Hematopoietic multipotent progenitor cell treated with erythropoietin and hydrocortisone succinate and interleukin-3 and kit ligand, for 17 days (in vitro differentiated cells): Measurements from ENCODE around the gene CHCT1.

ENCODE experiments used
- DNase-seq: peaks from one replicate; pipeline ENCODE4 v3.0.0-alpha.2; 2015; ENCODE audit warnings: low spot score

The CHCT1 gene

DNA sequence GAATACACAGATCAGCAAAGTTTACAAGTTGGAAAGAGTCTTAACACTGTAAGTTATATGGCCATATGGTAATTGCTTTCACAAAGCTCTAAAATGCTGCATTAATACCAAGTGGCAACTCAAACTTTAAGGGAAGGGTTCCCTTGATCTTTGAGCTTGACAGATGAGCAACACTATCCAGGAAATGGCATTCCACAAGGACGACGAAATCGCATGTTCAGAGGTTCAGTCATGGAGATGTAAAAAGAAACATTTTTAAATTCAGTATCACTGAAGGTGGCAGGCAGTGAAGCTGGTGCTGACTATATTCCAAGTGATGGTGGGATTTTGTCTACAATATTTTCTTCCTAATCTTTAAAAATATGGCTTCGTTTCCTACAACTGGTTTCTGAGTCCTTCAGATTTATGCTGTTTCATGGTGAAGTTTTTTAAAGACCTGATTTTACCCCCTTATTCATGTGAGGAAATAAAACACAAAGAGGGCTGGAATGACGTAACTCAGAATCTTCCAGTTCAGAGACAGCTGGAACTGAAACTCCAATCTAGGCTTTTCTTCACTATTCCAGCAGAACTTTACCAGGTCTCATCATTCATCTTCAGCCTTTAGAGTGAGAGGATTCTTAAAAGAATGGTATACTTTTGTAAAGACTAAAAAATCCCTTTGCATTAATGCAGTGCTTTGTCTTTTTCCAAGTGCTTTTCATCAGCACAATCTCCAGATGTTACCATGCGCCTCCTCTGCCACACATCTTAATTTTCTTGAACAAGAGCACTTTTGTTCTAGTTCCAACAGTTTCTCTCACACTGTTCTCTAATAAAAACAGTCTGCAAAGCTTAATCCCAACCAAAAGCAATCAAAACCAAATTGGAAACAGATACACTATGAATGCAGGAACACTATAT, 20.2 kb downstream of the CHCT1 start:
- no peak for DNase-seq

DNA sequence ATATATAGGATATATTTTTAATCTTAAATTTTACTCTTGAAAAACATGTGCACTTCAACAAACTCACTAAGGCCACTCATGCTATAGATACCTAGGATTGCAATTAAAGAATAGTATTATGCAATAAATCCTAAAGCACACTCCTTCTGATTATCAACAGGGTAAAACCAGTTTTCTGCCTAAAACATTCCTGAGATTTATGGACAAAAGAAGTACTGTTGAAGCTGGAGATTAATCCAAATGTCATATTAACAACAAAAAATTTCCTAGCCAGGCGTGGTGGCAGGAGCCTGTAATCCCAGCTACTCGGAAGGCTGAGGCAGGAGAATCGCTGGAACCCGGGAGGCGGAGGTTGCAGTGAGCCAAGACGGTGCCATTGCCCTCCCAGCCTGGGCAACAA, 21.4 kb downstream of the CHCT1 start:
- no peak for DNase-seq

DNA sequence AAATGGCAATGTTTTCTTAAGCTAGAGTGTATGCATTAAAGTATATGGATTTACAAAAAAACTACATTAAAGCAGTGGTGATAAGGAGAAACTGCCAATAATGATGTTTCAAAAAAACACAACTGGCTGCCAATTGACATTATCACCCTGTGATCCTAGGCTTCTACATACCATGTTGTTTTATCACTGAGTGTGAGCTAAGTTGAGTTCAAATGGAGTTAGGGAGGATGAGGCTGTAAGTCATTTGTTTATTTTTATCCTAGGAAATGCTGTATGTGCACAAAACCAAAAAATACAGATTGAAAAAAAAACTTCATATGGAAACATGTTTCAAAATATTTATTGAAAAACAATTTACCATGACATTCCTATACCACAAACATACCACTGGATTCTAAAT, 22.9 kb downstream of the CHCT1 start:
- DNase-seq = no peak

DNA sequence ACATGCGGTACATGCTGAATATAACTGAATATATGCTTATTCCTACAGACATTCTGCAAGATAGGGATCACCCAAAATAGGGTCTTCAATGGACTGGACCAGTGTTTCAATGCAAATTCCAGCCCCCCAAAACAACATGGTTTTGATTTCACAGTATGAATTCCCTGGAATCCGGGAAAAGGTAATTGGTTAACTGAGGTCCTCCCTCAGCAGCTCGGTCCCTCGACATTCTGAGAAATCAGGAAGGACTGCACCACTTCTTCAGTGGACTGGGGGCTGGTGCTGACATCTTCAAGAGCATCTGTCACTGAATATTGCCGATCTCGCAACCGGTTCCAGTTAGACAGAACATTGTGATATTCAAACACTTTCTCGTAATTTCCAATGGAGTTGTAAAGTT, 25.1 kb downstream of the CHCT1 start:
- no peak for DNase-seq

DNA sequence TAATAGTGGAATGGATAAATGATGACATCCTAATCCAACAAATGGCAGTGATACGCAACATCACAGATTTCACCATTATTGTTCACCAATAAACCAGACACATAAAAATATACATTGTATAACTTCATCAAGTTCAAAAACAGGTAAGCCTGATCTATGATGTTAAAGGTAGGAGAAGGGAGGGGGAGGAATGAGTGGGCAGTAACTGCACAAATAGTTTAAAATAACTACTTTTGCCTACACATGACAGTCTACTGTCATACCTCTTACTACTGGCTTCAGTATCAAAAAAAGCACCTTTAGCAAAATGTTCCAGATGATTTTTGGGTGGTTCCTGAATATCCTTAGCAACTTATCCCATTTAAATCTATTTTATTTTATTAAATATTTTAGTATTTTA, 28.8 kb downstream of the CHCT1 start:
- no peak for DNase-seq

DNA sequence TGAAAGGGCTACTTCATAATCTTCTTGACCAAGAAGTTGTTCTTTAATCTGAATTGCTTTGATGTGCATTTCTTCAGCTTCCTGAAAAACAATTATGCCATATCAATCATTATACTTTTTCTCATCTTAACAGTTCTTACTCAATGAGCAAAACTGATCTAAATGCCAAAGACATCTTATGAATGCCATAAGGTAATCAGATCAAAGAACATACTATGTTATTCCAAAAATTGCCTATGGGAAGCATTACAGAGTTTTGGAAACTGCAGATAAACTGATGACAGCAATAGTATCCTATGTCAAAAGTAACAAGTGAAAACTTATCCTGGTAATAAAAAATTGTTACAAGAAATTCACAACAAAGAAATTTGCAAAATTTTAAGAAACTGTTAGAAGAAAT, 29.7 kb downstream of the CHCT1 start:
- DNase-seq = no peak

DNA sequence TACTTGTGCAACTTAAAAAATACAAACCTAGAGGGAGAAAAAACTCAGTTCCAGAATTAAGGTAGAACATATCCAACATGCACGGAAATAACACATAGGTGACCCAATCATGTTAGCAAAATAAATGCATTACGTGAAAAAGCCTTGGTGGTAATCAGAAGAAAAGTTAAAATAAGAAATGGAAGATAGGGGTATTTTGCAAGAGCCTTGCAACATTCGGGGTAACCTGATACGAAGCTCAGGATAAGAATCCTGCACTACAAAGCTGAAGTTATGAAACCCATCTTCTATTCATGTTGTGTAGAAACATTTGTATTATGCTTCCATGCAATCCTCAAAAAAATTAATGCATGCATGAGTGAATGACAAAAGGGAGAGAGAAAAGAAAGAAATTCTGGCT, 33.1 kb downstream of the CHCT1 start:
- DNase-seq = no peak

DNA sequence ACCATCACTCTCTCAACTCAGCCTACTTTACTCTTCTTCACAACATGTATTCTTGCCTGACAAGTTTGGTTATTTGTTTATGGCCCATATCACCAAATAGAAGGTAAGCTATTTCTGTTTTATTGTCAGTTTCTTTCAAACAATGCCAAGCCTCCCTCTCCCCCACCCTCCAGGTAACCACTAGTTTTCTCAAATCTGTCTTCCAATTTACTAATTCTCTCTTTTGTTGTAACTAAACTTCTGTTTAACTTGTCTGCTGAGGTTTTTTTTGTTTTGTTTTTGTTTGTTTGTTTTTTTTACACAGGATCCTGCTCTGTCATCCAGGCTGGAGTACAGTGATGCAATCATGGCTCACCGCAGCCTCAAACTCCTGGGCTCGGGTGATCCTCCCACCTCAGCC, 34.9 kb downstream of the CHCT1 start:
- DNase-seq = no peak

DNA sequence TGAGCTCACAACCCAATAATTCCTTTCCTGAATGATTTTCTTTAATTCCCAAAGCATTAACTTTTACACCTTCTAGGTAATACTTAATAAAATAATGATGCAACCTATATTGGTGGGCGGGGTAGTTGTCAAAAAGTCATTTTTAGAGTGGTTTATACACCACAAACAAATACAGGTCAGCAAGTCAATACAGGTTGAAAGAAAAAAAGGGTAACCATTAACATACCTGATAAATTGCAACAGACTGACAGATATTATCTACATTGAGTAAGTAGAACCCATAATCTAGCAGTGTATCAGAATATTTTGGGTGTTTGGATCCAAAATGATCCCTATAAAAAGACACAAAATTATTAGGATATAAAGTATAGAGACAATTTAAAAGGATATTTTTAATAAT, 39.3 kb downstream of the CHCT1 start:
- no peak for DNase-seq

DNA sequence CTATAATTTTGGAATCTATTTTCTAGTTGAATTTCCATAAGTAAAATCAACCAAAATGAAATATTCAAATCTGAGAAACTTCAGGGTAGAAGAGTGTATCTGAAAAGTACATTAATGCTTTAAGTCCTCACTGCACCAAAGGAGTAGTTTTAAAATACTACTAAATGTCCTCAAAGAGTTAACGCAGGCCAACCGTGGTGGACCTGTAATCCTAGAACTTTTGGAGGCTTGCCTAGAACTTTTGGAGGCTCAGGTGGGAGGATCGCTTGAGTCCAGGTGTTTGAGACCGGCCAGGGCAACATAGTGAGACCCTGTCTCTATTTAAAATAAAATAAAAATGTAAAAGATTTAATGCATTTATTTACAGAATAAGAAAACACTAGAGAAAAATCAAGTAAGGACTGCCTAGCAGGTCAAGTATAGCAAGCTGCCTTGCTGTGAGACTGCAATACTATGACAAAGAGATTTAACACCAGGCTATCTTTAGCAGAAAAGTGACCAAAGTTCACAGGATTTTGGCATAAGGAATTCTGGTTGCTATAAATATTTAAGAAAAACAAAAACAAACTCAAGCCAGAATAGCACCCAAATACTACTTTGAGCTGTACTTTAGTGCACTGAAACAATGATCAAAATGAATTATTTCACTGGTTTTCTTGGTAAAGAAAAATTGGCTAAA, 41.0 kb downstream of the CHCT1 start:
- no peak for DNase-seq

DNA sequence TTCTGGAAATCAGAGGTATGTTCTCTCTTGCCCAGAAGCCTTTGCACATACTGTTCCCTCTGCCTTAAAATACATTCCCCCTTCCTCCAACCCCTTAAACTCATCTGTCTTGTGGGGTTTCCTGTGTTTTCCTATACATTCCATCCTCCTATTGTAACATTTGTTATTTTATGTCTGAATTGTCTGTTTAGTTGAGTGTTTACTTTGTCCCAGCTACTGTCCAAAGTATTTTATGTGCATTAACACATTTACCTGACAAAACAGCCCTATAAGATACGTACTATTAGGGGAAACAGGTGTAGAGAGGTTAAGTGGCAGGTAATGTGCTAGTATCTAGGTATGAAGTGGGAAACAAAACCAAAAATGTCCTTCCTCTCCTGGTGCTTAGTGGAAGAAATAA, 42.1 kb downstream of the CHCT1 start:
- no peak for DNase-seq

DNA sequence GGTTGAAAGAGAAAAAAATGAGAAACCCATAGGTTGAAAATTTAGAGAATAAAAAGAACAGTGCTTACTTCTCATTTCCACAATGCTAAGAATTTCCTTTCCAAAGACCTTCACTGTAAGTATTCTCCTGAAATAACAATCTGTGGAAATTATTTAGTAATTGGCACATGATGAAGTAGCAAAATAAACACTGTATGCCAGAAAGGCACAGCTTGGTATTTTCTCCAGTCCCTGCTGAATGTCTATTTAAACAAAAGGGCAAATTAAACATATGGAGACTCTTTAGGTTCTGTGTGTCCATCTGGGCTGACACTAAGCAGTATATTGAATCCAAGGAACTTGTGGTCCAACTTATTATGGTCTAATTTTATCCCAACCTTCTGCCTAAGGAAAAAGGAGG, 46.1 kb downstream of the CHCT1 start:
- no peak for DNase-seq

DNA sequence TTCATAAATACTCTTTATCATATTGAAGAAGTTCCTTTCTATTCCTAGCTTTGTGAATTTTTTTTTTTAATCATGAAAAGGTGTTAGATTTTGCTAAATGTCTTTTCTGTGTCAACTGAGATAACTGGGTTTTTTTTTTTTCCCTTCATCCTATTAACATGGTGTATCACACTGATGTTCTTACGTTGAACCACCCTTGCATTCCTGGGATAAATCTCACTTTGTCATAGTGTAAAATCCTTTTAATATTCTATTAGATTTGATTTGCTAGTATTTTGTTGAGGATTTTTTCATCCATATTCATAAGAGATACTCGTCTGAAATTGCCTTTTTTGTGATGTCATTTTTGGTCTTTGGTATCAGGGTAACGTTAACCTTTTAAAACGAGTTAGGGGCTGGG, 49.2 kb downstream of the CHCT1 start:
- no peak for DNase-seq

DNA sequence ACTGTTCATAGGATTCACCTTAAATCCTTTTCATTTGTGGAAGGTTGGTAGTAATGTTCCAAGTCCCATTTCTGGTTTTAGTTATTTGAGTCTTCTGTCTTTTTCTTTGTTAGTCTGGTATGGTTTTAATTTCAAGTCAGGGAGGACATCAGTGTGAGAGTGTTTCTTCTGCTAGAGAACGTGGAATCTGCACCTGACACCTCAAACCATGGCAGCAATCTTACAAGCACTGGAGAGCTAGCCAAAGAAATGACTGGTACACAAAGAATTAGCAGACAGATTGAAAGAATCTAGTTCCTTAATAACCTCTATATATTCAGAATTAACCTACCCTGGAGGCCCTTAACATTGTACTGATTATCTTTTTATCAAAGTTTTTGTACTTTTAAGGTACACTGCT, 50.2 kb downstream of the CHCT1 start:
- no peak for DNase-seq

DNA sequence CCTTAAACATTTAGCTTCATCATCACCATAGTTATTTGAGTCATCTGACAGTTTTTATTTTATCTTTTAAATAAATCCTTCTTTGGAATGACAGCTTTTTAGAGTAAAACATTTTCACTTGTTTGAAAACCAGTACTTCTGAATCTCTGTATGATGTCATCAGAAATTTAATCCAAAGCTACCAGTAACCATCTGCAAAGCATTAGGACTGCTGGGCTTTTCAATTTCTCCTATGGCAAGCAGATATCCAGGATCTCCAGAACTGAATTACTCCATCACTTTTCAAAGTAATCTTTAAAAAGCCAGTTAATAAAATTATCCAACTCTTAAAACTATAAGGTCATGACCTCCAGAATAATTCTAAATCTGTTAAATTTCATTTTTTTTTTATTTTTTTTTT, 51.5 kb downstream of the CHCT1 start:
- no peak for DNase-seq
